ENCODE data around the gene TEX52.

- TF ChIP-seq CTCF (conservative IDR thresholded peaks at IDR 0.05; ENCODE audit: low read depth, low read length) (no peak), EZH2 (IDR thresholded peaks at IDR 0.05; ENCODE audit: borderline replicate concordance, low read depth, low read length, poor library complexity, severe bottlenecking) (no peak)
Observed at GRCh38 chr12:2902272-2902880, 45.5 kb upstream of the TEX52 start.
